K562 (cell line): Measurements from ENCODE around the gene TEAD3. TPM values are rescaled to one million over a fixed set of nuclear protein-coding genes. Genes with fewer than 3 reads are reported as not detected.

Experiments
- ATAC-seq: fragments of 200-7000 bp; cut with Tn5 transposase; 3 replicates; pipeline ENCODE4 v1.9.1; 2020; ENCODE audit warnings: moderate library complexity
- BruUV-seq: library from RNA; stranded (reverse); fragments of 400-500 nt; replicated peaks from 2 replicates; lab custom pipeline; 2021; lab: Mats Ljungman, UMichigan
- CTCF ChIA-PET: fragments of 300-600 bp; formaldehyde crosslinking; extraction: SDS; loops from one replicate; lab custom pipeline; 2021; ENCODE audit warnings: low intra/inter-chr PET ratio; lab: Yijun Ruan, JAX
- POLR2A ChIA-PET: fragments of 300-600, 350-650 bp; sonication (Branson Sonifier 250); formaldehyde crosslinking; extraction: SDS; loops from one replicate; lab custom pipeline; 2021; ENCODE audit warnings: antibody characterized with exemption, inconsistent platforms; lab: Yijun Ruan, JAX
- DNase-seq, 4 experiments: peaks; one replicate each; pipeline versions ENCODE4 v3.0.0 to v3.0.0-alpha.2; 2011 to 2018; ENCODE audit warnings: low spot score in 3 of 4, mixed read lengths in 3 of 4; ENCODE audit errors: extremely low read depth in 1 of 4
- FAIRE-seq: peaks from 2 replicates; lab custom pipeline; 2011; peaks lifted over from hg19 to GRCh38; lab: Jason Lieb, UNC
- H2AFZ ChIP-seq: 2 replicates; pipeline ENCODE4 v1.6.0; 2011; ENCODE audit warnings: low read depth, low read length, control low read depth, inconsistent platforms
- H3K27ac ChIP-seq: fragments of 200-600 bp; 3 replicates; pipeline ENCODE4 v1.8.0; 2011; ENCODE audit warnings: low read depth, mild to moderate bottlenecking, control low read depth, inconsistent platforms, low read length, moderate library complexity, mixed read lengths; ENCODE audit errors: extremely low read depth
- H3K27me3 ChIP-seq, 2 experiments: fragments of 300-600 bp in 1 of 2; 2 replicates in 1 of 2; 3 replicates in 1 of 2; pipeline versions ENCODE4 v1.6.0 to v1.8.0; 2011; ENCODE audit warnings: inconsistent platforms in 2 of 2, low read length in 2 of 2, mild to moderate bottlenecking in 1 of 2, mixed read lengths in 1 of 2, moderate library complexity in 1 of 2; ENCODE audit not compliant: control insufficient read depth in 2 of 2, insufficient read depth in 2 of 2
- H3K36me3 ChIP-seq: fragments of 300-600 bp; 3 replicates; pipeline ENCODE4 v1.8.0; 2011; ENCODE audit warnings: mild to moderate bottlenecking, low read length, inconsistent platforms; ENCODE audit not compliant: control insufficient read depth, insufficient read depth
- H3K4me1 ChIP-seq, 2 experiments: fragments of 200-600 bp in 1 of 2; replicated peaks in 1 of 2; 2 replicates in 1 of 2; 3 replicates in 1 of 2; pipeline versions ENCODE4 v1.5.1 to v1.8.0; 2011; ENCODE audit warnings: inconsistent platforms in 2 of 2, low read length in 2 of 2, mild to moderate bottlenecking in 1 of 2, mixed read lengths in 1 of 2, moderate library complexity in 1 of 2; ENCODE audit not compliant: control insufficient read depth in 2 of 2, insufficient read depth in 2 of 2
- H3K4me2 ChIP-seq: 2 replicates; pipeline ENCODE4 v1.6.1; 2011; ENCODE audit warnings: low read length, control low read depth, inconsistent platforms, mixed read lengths; ENCODE audit not compliant: insufficient read depth
- H3K4me3 ChIP-seq: fragments of 200-600 bp; sonication (generic), shearing (Covaris generic); 2 replicates; pipeline ENCODE4 v1.5.1; 2016; ENCODE audit warnings: control low read depth, inconsistent platforms
- H3K79me2 ChIP-seq: fragments of 200-600 bp; 3 replicates; pipeline ENCODE4 v1.8.0; 2011; ENCODE audit warnings: low read length, inconsistent platforms; ENCODE audit not compliant: control insufficient read depth, insufficient read depth
- H3K9ac ChIP-seq, 2 experiments: 2 replicates each; pipeline versions ENCODE4 v1.6.0 to v1.6.1; 2011; ENCODE audit warnings: low read depth in 2 of 2, low read length in 2 of 2, control low read depth in 1 of 2, inconsistent platforms in 1 of 2, mild to moderate bottlenecking in 1 of 2, mixed read lengths in 1 of 2; ENCODE audit not compliant: insufficient read depth in 1 of 2
- H3K9me1 ChIP-seq: one replicate; pipeline ENCODE4 v1.6.0; 2011; ENCODE audit warnings: inconsistent platforms, mild to moderate bottlenecking, low read length, moderate library complexity; ENCODE audit not compliant: control insufficient read depth, insufficient read depth
- H3K9me3 ChIP-seq: replicated peaks from 2 replicates; pipeline ENCODE4 v1.5.1; 2011; ENCODE audit warnings: low read depth, low read length, inconsistent platforms; ENCODE audit not compliant: control insufficient read depth, insufficient read depth
- H4K20me1 ChIP-seq: replicated peaks from 2 replicates; pipeline ENCODE4 v1.6.1; 2011; ENCODE audit warnings: low read length, inconsistent platforms, mixed read lengths; ENCODE audit not compliant: control insufficient read depth, insufficient read depth
- ATF1 ChIP-seq, 2 experiments: fragments of 450-650 bp in 1 of 2; IDR thresholded peaks; 2 replicates each; pipeline ENCODE4 v1.6.1; 2016; ENCODE audit warnings: missing compliant biosample characterization in 1 of 2, missing genetic modification characterization in 1 of 2
- CREB1 ChIP-seq, 2 experiments: sonication (generic) in 1 of 2; formaldehyde crosslinking in 1 of 2; IDR thresholded peaks; 2 replicates each; pipeline versions ENCODE4 v1.6.1 to v1.8.0; 2012 to 2022; ENCODE audit warnings: inconsistent platforms in 1 of 2, mild to moderate bottlenecking in 1 of 2, missing genetic modification reagents in 1 of 2, moderate library complexity in 1 of 2
- CREBBP ChIP-seq: IDR thresholded peaks from one replicate; pipeline ENCODE4 v1.6.1; 2012; ENCODE audit warnings: low read depth, mild to moderate bottlenecking, control low read depth, inconsistent platforms, low read length
- EHMT2 ChIP-seq: fragments of 450-650 bp; IDR thresholded peaks from 2 replicates; pipeline ENCODE4 v1.6.1; 2018; ENCODE audit warnings: antibody characterized with exemption
- FUS ChIP-seq: fragments of 200-400 bp; formaldehyde crosslinking; optimal IDR thresholded peaks from 2 replicates; pipeline ENCODE3; 2017; ENCODE audit warnings: low read depth, low read length
- HDGF ChIP-seq: fragments of 450-650 bp; IDR thresholded peaks from 2 replicates; pipeline ENCODE4 v1.6.1; 2016
- PHF20 ChIP-seq: fragments of 450-650 bp; IDR thresholded peaks from 2 replicates; pipeline ENCODE4 v1.6.1; 2018; ENCODE audit not compliant: partially characterized antibody
- PRMT5 ChIP-seq: sonication (generic); formaldehyde crosslinking; IDR thresholded peaks from 2 replicates; pipeline ENCODE4 v1.5.0; 2020; ENCODE audit warnings: missing genetic modification reagents
- RBM25 ChIP-seq: fragments of 200-400 bp; formaldehyde crosslinking; IDR thresholded peaks from 2 replicates; pipeline ENCODE4 v1.6.1; 2018; ENCODE audit warnings: low read length, low read depth, moderate library complexity; ENCODE audit not compliant: severe bottlenecking
- SIRT6 ChIP-seq: IDR thresholded peaks from one replicate; pipeline ENCODE4 v1.6.1; 2012; ENCODE audit warnings: low read depth, mild to moderate bottlenecking, control low read depth, inconsistent platforms, low read length, moderate library complexity
- TCF7L2 ChIP-seq: fragments of 150-350 bp; IDR thresholded peaks from 2 replicates; pipeline ENCODE4 v1.6.1; 2016; ENCODE audit warnings: low read depth, mild to moderate bottlenecking, low read length, moderate library complexity
- ZNF263 ChIP-seq: sonication (generic); formaldehyde crosslinking; IDR thresholded peaks from 2 replicates; pipeline ENCODE4 v1.8.0; 2022; ENCODE audit warnings: mild to moderate bottlenecking, missing genetic modification reagents, borderline replicate concordance
- ZNF57 ChIP-seq: fragments of 450-650 bp; formaldehyde crosslinking; IDR thresholded peaks from 2 replicates; pipeline ENCODE4 v1.4.0; 2020; ENCODE audit warnings: mild to moderate bottlenecking, moderate library complexity
- ZNF830 ChIP-seq: fragments of 250-450 bp; sonication (Bioruptor Pico); IDR thresholded peaks from 2 replicates; pipeline ENCODE4 v1.5.0; 2021; ENCODE audit warnings: mild to moderate bottlenecking
- WGBS: fragments of 100-300 bp; shearing (Covaris generic); methylation state at CpG from one replicate; pipeline ENCODE4 v1.1.6; 2016; ENCODE audit warnings: low coverage, mixed read lengths; ENCODE audit not compliant: insufficient coverage; ENCODE audit errors: missing lambda C conversion rate; 5-methylcytosine and 5-hydroxymethylcytosine counted together
- in situ Hi-C: fragments of 300-500 bp; cut with MboI; formaldehyde crosslinking; loops from 4 replicates; pipeline ENCODE4 v1.15.0; 2018; ENCODE audit warnings: inconsistent platforms, mixed read lengths
- intact Hi-C: fragments of 100-400 bp; cut with micrococcal nuclease; formaldehyde crosslinking; loops from 2 replicates; pipeline ENCODE4 v1.14.2; 2022
- polyA plus RNA-seq, 8 experiments: library from polyadenylated mRNA; depleted of rRNA in 4 of 8; stranded (reverse) in 5 of 8; unstranded in 3 of 8; fragments of >200 nt; fragmentation: Nextera tagmentation in 2 of 8; fragmentation: Illumina TruSeq in 1 of 8; extraction: Ambion mirVana in 2 of 8; extraction: Trizol in 1 of 8; gene quantifications; 2 replicates each; pipeline versions ENCODE4 v1.2.1 to v1.2.3, GENCODE V29; 2011 to 2014; ENCODE audit warnings: inconsistent platforms in 1 of 8, missing spikeins in 1 of 8
- total RNA-seq, 7 experiments: library from RNA; depleted of rRNA in 6 of 7; stranded (reverse); fragments of >200 nt in 6 of 7; fragmentation: Illumina TruSeq in 2 of 7; extraction: Trizol in 2 of 7; gene quantifications; 2 replicates each; pipeline versions ENCODE4 v1.2.1 to v1.2.3, GENCODE V29; 2011 to 2021; ENCODE audit warnings: low replicate concordance in 1 of 7
- TF ChIP-seq, protein P1 (sequence below), 2 experiments: fragments of 250-450 bp in 1 of 2; fragments of 450-650 bp in 1 of 2; sonication (Bioruptor Pico) in 1 of 2; IDR thresholded peaks; 2 replicates each; pipeline versions ENCODE4 v1.6.1 to v1.8.0; 2016 to 2021; ENCODE audit warnings: mild to moderate bottlenecking in 2 of 2, moderate library complexity in 2 of 2, missing compliant biosample characterization in 1 of 2, missing genetic modification characterization in 1 of 2
- TF ChIP-seq, protein P2 (sequence below): fragments of 250-450 bp; sonication (Bioruptor Pico); IDR thresholded peaks from 2 replicates; pipeline ENCODE4 v1.5.0; 2022; ENCODE audit warnings: mild to moderate bottlenecking
- TF ChIP-seq, protein P3 (sequence below): fragments of 450-650 bp; IDR thresholded peaks from 2 replicates; pipeline ENCODE4 v1.6.1; 2016; ENCODE audit warnings: low read depth, mild to moderate bottlenecking, moderate library complexity

TEAD3 gene
- total and polyA plus RNA-seq, 9 of the 15 experiments (the other 6 are each of a cell fraction or from before 2014, with no cell fraction given), result 0.63 to 13.2 (median 3.3) TPM

DNA sequence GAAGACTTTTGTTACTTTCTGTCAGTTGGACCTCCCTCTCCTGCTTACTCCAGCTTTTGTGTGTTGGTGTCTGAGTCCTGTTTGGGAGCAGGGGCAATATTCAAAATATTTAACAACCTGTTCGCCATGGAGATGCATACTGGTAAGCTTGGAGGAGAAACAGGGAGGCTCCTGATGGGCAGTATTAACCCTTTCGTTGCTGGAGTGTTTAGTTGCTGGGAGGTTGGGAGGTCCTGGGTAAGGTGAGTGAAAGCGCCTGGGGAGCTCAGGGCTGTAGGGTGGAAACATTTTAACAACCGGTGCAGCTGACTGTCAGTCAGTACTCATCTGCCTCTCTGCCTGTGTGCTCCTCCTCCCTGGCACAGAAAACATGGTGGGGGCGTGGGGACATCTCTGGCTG lies 11.7 kb upstream of the TEAD3 start:
- in situ Hi-C loops, result no loop called here
- TF ChIP-seq SIRT6 (no peak), CREB1 (IDR thresholded peaks at IDR 0.05) (no peak), CREB1 (CRISPR knock-in tag; IDR thresholded peaks at IDR 0.05) (no peak), EHMT2 (no peak), PRMT5 (CRISPR knock-in tag) (no peak), CREBBP (no peak), TCF7L2 (no peak), HDGF (no peak), RBM25 (no peak), FUS (no peak), ZNF263 (CRISPR knock-in tag) (no peak), ZNF57 (CRISPR knock-in tag) (no peak), ZNF830 (CRISPR knock-in tag) (no peak), PHF20 (no peak), ATF1 (CRISPR knock-in tag; IDR thresholded peaks at IDR 0.05) (no peak), ATF1 (tag; IDR thresholded peaks at IDR 0.05) (no peak)
- TF ChIP-seq, protein P1, sequence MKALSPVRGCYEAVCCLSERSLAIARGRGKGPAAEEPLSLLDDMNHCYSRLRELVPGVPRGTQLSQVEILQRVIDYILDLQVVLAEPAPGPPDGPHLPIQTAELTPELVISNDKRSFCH (CRISPR knock-in tag; IDR thresholded peaks at IDR 0.05), result no peak
- TF ChIP-seq, protein P1 (tag; IDR thresholded peaks at IDR 0.05), result no peak
- TF ChIP-seq, protein P2, sequence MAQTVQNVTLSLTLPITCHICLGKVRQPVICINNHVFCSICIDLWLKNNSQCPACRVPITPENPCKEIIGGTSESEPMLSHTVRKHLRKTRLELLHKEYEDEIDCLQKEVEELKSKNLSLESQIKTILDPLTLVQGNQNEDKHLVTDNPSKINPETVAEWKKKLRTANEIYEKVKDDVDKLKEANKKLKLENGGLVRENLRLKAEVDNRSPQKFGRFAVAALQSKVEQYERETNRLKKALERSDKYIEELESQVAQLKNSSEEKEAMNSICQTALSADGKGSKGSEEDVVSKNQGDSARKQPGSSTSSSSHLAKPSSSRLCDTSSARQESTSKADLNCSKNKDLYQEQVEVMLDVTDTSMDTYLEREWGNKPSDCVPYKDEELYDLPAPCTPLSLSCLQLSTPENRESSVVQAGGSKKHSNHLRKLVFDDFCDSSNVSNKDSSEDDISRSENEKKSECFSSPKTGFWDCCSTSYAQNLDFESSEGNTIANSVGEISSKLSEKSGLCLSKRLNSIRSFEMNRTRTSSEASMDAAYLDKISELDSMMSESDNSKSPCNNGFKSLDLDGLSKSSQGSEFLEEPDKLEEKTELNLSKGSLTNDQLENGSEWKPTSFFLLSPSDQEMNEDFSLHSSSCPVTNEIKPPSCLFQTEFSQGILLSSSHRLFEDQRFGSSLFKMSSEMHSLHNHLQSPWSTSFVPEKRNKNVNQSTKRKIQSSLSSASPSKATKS (CRISPR knock-in tag), result no peak
- TF ChIP-seq, protein P3, sequence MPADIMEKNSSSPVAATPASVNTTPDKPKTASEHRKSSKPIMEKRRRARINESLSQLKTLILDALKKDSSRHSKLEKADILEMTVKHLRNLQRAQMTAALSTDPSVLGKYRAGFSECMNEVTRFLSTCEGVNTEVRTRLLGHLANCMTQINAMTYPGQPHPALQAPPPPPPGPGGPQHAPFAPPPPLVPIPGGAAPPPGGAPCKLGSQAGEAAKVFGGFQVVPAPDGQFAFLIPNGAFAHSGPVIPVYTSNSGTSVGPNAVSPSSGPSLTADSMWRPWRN, result no peak
- TF ChIP-seq, all 486 proteins: peak for 0
- no peak overlapping the region for H2AFZ ChIP-seq
- H3K27me3 ChIP-seq, result peaks cover 45 to 71% of the 10 kb centered on the region in 2 experiments
- H3K9me1 ChIP-seq, result no peaks in the 10 kb centered on the region
- no peak overlapping the region; a peak in 1 of 4 replicates for H3K9ac ChIP-seq
- WGBS, result 7% methylated on average over 5 of the region's 5 CpGs
- intact Hi-C loops, result no loop called here
- DNase-seq (peak in 1 of 4 experiments; percentile 19), FAIRE-seq (no peak), ATAC-seq (no peak)
- no peak overlapping the region for H3K4me3 ChIP-seq
- H3K4me1 ChIP-seq, result peaks cover 0 to 13% of the 10 kb centered on the region in 2 experiments; a peak in 2 of 5 replicates
- no peaks in the 10 kb centered on the region for H3K36me3 ChIP-seq
- no TSS peak for BruUV-seq
- H3K4me2 ChIP-seq, result no peak overlapping the region
- ChIA-PET CTCF (no interaction called here), POLR2A (interaction anchor here (1.7 to 3.5 kb wide), 2 partner anchors 12 to 35 kb away, joined by 4 to 20 read pairs; partner anchors contain the start of gene TEAD3)
- H3K27ac ChIP-seq, result no peak overlapping the region
- peaks cover 7% of the 10 kb centered on the region; the same call in 1 of the 2 replicates for H4K20me1 ChIP-seq
- no peaks in the 10 kb centered on the region for H3K9me3 ChIP-seq
- no peaks in the 10 kb centered on the region for H3K79me2 ChIP-seq
